Pancreas (tissue), 10 donors: Measurements from ENCODE around the gene GRIN3B. TPM values are rescaled to one million over a fixed set of nuclear protein-coding genes. Genes with fewer than 3 reads are reported as not detected.

Source experiments
- ATAC-seq, 4 donors: fragments of 200-7000 bp; cut with Tn5 transposase; one replicate each; pipeline versions ENCODE4 v1.8.0 to v1.9.1; 2020; ENCODE audit warnings: mild to moderate bottlenecking in 4 of 4, moderate library complexity in 4 of 4
- DNase-seq, 6 donors: peaks; one replicate each; pipeline ENCODE4 v3.0.0-alpha.2; 2020
- FAIRE-seq: peaks from 2 replicates; lab custom pipeline; 2012; peaks lifted over from hg19 to GRCh38; lab: Jason Lieb, UNC
- H3K27ac ChIP-seq, 4 donors: fragments of 200-600 bp; sonication (generic); 1 replicate in 3 of 4; 2 replicates in 1 of 4; pipeline versions ENCODE4 v1.5.0 to v1.8.0; 2020
- H3K27me3 ChIP-seq, 4 donors: fragments of 200-600 bp; one replicate each; pipeline ENCODE4 v1.8.0; 2021
- H3K36me3 ChIP-seq, 3 donors: fragments of 200-600 bp; sonication (generic) in 1 of 3; one replicate each; pipeline versions ENCODE4 v1.5.0 to v1.8.0; 2020 to 2021
- H3K4me1 ChIP-seq, 3 donors: fragments of 200-600 bp; one replicate each; pipeline ENCODE4 v1.8.0; 2021
- H3K4me3 ChIP-seq, 4 donors: fragments of 200-600 bp; sonication (generic) in 2 of 4; one replicate each; pipeline versions ENCODE4 v1.5.0 to v1.8.0; 2020 to 2021
- H3K9me3 ChIP-seq, 4 donors: fragments of 200-600 bp; one replicate each; pipeline ENCODE4 v1.8.0; 2021
- CTCF ChIP-seq, 4 donors: fragments of 200-600 bp; sonication (generic) in 3 of 4; IDR thresholded peaks; one replicate each; pipeline versions ENCODE4 v1.5.0 to v1.8.0; 2021; ENCODE audit warnings: antibody characterized with exemption in 4 of 4
- WGBS, 2 donors: extraction: QIAGEN DNeasy Blood & Tissue Kit; methylation state at CpG; one replicate each; pipeline ENCODE4 v1.1.7; 2013; 5-methylcytosine and 5-hydroxymethylcytosine counted together
- intact Hi-C, 3 donors: fragments of 100-400 bp; cut with DNase I; formaldehyde crosslinking; loops; one replicate each; pipeline versions ENCODE4 v1.11.1 to v1.14.2; 2022
- polyA plus RNA-seq, 2 donors: library from polyadenylated mRNA; stranded (reverse); fragments of 200-250 nt; gene quantifications; one replicate each; pipeline ENCODE4 v1.2.3, GENCODE V29; 2013
- total RNA-seq, 6 donors: library from RNA; stranded (reverse); fragmentation: NEBNext Ultra II Directional in 4 of 6; extraction: Animal tissue kit (Norgen Biotek cat#: 25700) in 4 of 6; gene quantifications; one replicate each; pipeline versions ENCODE4 v1.2.1 to v1.2.4, GENCODE V29; 2021 to 2023
- donor health status: healthy with polysubstance abuse.
- donor health status: DM: no; HTN: no; CAD: no; lungs with moderate emphysema.
- donor health status: DM: no; HTN: no; CAD: no.
- donor health status: control.
- donor health status: control.
- donor health status: Bipolar disorder and iron deficiency.
- donor health status: DM: yes; HTN: yes; CAD: no.
- donor health status: DM: no; HTN: no; CAD: no.
- donor health status: DM: no; HTN: no; CAD: no.
- donor health status: DM: yes; HTN: yes; CAD: no.

Gene GRIN3B
- total and polyA plus RNA-seq, 8 donors, result 0.08 to 0.09 TPM; not detected in 6

DNA sequence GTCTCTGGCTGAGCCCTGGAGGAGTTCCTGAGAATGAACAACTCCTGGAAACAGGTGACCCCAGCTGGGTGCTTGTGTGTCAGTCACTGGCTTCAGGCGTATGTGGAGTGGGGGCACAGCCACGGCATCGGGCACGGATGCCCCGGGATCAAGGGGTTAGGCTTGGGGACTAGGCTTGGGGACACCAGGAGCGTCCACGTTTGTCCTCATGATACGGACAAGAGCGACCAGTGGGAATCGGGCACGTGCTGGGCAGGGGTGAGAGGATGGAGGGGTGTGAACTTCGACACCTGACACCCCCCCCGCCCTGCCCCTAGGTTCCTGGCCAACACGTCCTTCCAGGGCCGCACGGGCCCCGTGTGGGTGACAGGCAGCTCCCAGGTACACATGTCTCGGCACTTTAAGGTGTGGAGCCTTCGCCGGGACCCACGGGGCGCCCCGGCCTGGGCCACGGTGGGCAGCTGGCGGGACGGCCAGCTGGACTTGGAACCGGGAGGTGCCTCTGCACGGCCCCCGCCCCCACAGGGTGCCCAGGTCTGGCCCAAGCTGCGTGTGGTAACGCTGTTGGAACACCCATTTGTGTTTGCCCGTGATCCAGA, 4.1 kb downstream of the GRIN3B start:
- WGBS, 2 donors, result 56 to 59% methylated on average over 31 to 32 of the region's 32 CpGs
- DNase-seq (peak in 1 of 6 donors; percentile 57), ATAC-seq (no peak), FAIRE-seq (no peak)
- Histone ChIP-seq H3K36me3 (peaks cover 0 to 1% (median 0%) of the 10 kb centered on the region in 3 donors), H3K4me3 (no peak overlapping the region), H3K4me1 (no peaks in the 10 kb centered on the region), H3K27ac (no peak overlapping the region), H3K9me3 (no peaks in the 10 kb centered on the region), H3K27me3 (peaks cover 0 to 4% (median 2%) of the 10 kb centered on the region in 4 donors)
- no peak for TF ChIP-seq CTCF (IDR thresholded peaks at IDR 0.05)
- intact Hi-C loops, result no loop called here

GRCh38 chr19:1004803-1005664, 4.8 kb downstream of the GRIN3B start:
- H3K27me3 ChIP-seq, result peaks cover 0 to 4% (median 2%) of the 10 kb centered on the region in 4 donors
- ATAC-seq, result no peak
- H3K4me1 ChIP-seq, result no peaks in the 10 kb centered on the region
- intact Hi-C loops, result no loop called here
- FAIRE-seq, result no peak
- peak in 1 of 6 donors; percentile 74 for DNase-seq
- H3K36me3 ChIP-seq, result peaks cover 0 to 8% (median under 1%) of the 10 kb centered on the region in 3 donors
- WGBS, 2 donors, result 84 to 88% methylated on average over 69 to 70 of the region's 70 CpGs
- H3K27ac ChIP-seq, result no peak overlapping the region
- no peak for TF ChIP-seq CTCF (IDR thresholded peaks at IDR 0.05)
- no peaks in the 10 kb centered on the region for H3K9me3 ChIP-seq
- no peak overlapping the region for H3K4me3 ChIP-seq

DNA sequence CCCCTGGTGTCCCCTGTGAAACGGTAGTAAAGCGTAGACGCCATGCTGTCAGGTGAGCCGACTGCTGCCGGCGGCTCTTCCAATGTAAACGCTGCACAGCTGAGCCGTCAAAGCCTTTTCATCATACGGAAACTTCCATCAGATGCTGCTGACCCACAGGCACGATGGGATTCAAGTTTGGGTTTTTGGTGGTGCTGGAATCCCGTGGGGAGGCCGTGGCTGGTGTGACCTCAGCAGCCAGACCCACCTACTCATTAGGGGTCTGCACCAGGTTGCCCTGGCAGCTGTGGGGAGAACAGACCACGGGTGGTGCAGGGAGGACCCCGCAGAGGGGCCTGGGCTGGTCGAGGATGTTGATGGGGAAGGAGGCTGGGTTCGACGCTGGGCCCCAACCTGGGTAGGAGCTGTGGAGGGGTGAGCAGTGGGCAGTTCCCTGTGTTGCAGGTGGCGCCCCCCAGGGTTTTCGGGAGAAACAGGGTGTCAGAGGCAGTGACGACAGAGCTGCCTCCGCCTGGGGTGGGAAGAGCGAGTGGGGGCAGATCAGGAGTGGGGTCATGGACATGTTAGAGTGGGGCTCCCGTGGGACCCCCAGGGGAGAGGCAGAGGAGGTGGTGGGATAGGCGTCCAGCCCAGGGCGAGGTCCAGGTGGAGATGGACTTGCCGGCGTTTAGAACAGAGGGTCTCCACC, 6.6 kb downstream of the GRIN3B start:
- FAIRE-seq, result no peak
- H3K4me3 ChIP-seq, result no peak overlapping the region
- peaks cover 0 to 27% (median 15%) of the 10 kb centered on the region in 3 donors for H3K36me3 ChIP-seq
- intact Hi-C loops, result no loop called here
- H3K27ac ChIP-seq, result no peak overlapping the region
- H3K27me3 ChIP-seq, result no peaks in the 10 kb centered on the region
- H3K4me1 ChIP-seq, result no peaks in the 10 kb centered on the region
- WGBS, 2 donors, result 64 to 66% methylated on average over 26 to 27 of the region's 27 CpGs
- no peak for DNase-seq
- TF ChIP-seq CTCF (IDR thresholded peaks at IDR 0.05), result no peak
- ATAC-seq, result no peak
- H3K9me3 ChIP-seq, result no peaks in the 10 kb centered on the region

DNA sequence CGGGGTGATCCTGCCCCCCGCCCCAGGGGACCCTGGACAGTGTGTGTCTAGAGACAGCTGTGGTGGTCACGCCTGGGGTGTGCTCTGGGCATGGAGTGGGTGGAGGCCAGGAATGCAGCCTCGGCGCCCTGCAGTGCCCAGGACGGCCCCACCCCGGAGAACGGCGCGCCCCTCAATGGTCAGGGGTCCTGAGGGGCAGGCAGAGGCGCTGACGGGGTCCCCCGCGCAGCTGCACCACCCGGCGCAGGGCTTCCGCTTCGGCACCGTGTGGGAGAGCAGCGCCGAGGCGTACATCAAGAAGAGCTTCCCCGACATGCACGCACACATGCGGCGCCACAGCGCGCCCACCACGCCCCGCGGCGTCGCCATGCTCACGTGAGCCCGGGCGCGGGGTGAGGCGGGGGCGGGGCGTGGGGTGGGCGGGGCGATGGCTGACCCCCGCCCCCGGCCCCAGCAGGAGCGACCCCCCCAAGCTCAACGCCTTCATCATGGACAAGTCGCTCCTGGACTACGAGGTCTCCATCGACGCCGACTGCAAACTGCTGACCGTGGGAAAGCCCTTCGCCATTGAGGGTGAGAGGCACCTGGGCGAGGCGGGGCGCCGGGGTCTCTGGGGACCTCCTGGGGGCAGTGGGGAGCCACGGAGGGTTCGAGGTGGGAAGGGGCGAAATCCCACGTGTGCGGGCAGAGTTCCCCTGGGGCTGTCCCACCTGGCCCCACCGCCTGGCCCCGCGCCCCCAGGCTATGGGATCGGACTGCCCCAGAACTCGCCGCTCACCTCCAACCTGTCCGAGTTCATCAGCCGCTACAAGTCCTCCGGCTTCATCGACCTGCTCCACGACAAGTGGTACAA, 7.4 kb downstream of the GRIN3B start:
- Histone ChIP-seq H3K4me3 (no peak overlapping the region), H3K27me3 (no peaks in the 10 kb centered on the region), H3K4me1 (no peaks in the 10 kb centered on the region), H3K9me3 (no peaks in the 10 kb centered on the region), H3K36me3 (peaks cover 0 to 34% (median 17%) of the 10 kb centered on the region in 3 donors), H3K27ac (no peak overlapping the region)
- ATAC-seq, result no peak
- TF ChIP-seq CTCF (IDR thresholded peaks at IDR 0.05), result no peak
- FAIRE-seq, result no peak
- peak in 1 of 6 donors; percentile 75 for DNase-seq
- intact Hi-C loops, result no loop called here
- WGBS, 2 donors, result 86 to 91% methylated on average over 72 to 73 of the region's 73 CpGs
